Measurements from ENCODE around the gene NAGPA.

- TF ChIP-seq CTCF (IDR thresholded peaks at IDR 0.05; ENCODE audit: poor library complexity), result no peak
- no peak for TF ChIP-seq EZH2 (IDR thresholded peaks at IDR 0.05; ENCODE audit: borderline replicate concordance)
- TF ChIP-seq EZH2phosphoT487 (IDR thresholded peaks at IDR 0.05; ENCODE audit: low read depth, severe bottlenecking, unreplicated experiment), result no peak
These were observed 11.2 kb downstream of the NAGPA start for GRCh38 chr16:5022521-5022920.
